Measurements from ENCODE around the gene GBGT1.

DNA sequence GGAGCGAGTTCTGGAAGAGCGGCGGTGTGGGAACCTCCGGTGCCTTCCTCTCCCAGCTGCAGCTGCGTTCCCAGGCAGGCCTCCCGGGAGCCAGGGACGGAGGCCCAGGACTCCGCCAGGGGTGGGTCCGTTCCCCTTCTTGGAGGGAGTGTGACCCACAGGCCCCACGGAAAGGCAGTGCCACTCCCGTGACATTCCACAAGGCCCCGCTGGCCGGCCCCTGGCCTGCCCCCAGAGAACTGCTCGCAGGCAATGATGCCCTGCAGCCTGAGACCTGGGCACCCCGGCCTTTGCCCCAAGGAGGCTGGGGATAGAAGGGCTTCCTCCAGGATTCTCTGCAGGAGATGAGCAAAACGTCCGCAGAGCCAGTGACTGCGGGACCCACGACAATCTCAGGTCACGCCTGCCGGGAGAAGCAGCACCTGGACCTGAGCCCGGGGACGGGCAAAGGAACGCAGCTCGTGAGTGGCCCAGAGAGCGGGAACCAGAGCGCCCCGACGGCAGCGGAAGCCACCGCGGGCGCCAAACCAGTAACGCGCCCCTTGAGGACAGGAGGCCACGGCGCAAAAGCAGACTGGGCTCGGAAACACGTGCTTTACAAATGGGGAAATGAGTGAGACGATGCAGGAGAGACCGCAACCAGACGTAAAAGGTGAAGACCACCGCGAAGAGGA, 36.1 kb upstream of the GBGT1 start:
- TF ChIP-seq, protein P1, sequence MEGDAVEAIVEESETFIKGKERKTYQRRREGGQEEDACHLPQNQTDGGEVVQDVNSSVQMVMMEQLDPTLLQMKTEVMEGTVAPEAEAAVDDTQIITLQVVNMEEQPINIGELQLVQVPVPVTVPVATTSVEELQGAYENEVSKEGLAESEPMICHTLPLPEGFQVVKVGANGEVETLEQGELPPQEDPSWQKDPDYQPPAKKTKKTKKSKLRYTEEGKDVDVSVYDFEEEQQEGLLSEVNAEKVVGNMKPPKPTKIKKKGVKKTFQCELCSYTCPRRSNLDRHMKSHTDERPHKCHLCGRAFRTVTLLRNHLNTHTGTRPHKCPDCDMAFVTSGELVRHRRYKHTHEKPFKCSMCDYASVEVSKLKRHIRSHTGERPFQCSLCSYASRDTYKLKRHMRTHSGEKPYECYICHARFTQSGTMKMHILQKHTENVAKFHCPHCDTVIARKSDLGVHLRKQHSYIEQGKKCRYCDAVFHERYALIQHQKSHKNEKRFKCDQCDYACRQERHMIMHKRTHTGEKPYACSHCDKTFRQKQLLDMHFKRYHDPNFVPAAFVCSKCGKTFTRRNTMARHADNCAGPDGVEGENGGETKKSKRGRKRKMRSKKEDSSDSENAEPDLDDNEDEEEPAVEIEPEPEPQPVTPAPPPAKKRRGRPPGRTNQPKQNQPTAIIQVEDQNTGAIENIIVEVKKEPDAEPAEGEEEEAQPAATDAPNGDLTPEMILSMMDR (conservative IDR thresholded peaks at IDR 0.05; ENCODE audit: low read depth in 2 of 2) = peak; percentile 44 to 53
- TF ChIP-seq, protein P2, sequence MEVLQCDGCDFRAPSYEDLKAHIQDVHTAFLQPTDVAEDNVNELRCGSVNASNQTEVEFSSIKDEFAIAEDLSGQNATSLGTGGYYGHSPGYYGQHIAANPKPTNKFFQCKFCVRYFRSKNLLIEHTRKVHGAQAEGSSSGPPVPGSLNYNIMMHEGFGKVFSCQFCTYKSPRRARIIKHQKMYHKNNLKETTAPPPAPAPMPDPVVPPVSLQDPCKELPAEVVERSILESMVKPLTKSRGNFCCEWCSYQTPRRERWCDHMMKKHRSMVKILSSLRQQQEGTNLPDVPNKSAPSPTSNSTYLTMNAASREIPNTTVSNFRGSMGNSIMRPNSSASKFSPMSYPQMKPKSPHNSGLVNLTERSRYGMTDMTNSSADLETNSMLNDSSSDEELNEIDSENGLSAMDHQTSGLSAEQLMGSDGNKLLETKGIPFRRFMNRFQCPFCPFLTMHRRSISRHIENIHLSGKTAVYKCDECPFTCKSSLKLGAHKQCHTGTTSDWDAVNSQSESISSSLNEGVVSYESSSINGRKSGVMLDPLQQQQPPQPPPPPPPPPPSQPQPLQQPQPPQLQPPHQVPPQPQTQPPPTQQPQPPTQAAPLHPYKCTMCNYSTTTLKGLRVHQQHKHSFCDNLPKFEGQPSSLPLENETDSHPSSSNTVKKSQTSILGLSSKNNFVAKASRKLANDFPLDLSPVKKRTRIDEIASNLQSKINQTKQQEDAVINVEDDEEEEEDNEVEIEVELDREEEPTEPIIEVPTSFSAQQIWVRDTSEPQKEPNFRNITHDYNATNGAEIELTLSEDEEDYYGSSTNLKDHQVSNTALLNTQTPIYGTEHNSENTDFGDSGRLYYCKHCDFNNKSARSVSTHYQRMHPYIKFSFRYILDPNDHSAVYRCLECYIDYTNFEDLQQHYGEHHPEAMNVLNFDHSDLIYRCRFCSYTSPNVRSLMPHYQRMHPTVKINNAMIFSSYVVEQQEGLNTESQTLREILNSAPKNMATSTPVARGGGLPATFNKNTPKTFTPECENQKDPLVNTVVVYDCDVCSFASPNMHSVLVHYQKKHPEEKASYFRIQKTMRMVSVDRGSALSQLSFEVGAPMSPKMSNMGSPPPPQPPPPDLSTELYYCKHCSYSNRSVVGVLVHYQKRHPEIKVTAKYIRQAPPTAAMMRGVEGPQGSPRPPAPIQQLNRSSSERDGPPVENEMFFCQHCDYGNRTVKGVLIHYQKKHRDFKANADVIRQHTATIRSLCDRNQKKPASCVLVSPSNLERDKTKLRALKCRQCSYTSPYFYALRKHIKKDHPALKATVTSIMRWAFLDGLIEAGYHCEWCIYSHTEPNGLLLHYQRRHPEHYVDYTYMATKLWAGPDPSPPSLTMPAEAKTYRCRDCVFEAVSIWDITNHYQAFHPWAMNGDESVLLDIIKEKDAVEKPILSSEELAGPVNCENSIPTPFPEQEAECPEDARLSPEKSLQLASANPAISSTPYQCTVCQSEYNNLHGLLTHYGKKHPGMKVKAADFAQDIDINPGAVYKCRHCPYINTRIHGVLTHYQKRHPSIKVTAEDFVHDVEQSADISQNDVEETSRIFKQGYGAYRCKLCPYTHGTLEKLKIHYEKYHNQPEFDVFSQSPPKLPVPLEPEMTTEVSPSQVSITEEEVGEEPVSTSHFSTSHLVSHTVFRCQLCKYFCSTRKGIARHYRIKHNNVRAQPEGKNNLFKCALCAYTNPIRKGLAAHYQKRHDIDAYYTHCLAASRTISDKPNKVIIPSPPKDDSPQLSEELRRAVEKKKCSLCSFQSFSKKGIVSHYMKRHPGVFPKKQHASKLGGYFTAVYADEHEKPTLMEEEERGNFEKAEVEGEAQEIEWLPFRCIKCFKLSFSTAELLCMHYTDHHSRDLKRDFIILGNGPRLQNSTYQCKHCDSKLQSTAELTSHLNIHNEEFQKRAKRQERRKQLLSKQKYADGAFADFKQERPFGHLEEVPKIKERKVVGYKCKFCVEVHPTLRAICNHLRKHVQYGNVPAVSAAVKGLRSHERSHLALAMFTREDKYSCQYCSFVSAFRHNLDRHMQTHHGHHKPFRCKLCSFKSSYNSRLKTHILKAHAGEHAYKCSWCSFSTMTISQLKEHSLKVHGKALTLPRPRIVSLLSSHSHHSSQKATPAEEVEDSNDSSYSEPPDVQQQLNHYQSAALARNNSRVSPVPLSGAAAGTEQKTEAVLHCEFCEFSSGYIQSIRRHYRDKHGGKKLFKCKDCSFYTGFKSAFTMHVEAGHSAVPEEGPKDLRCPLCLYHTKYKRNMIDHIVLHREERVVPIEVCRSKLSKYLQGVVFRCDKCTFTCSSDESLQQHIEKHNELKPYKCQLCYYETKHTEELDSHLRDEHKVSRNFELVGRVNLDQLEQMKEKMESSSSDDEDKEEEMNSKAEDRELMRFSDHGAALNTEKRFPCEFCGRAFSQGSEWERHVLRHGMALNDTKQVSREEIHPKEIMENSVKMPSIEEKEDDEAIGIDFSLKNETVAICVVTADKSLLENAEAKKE (CRISPR knock-in tag; IDR thresholded peaks at IDR 0.05) = no peak
- TF ChIP-seq EZH2 (IDR thresholded peaks at IDR 0.05; ENCODE audit: low read depth, unreplicated experiment) = no peak

Measured in GM23338 (cell line).